ENCODE measurements around the gene KSR2.

The KSR2 gene

DNA sequence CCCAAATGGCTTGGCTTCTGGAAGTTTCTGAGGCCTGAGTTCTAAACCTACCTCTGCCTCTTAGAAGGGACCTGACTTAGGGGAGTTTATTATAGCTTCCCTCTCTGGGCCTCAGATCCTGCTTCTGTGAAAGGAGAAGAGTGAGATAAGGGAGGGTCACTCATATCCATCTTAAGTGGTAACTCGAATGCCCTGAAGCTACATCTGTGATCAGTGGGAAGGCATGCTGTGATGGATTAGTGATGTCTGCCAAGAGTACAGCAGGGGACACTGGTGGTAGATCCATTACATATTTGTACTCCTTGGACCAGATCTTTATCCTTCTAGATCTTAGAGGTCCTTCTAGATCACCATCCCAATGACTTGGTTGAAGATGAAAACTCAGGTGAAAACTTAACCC lies 509.6 kb downstream of the KSR2 start:
- Histone ChIP-seq H3K9me2 (replicated peaks; ENCODE audit: control insufficient read depth, low read length) (no peaks in the 10 kb centered on the region), H3K4me3 (ENCODE audit: low read length) (no peak overlapping the region), H3K4me1 (ENCODE audit: control insufficient read depth, low read length) (no peaks in the 10 kb centered on the region), H3K9me3 (ENCODE audit: control insufficient read depth, insufficient read depth, low read length) (no peaks in the 10 kb centered on the region), H3K27ac (ENCODE audit: low read depth, low read length) (no peak overlapping the region), H3K27me3 (ENCODE audit: control insufficient read depth, low read length) (no peaks in the 10 kb centered on the region), H3F3A (ENCODE audit: control insufficient read depth, insufficient read depth) (no peaks in the 10 kb centered on the region), H3K36me3 (ENCODE audit: control insufficient read depth, low read length) (no peaks in the 10 kb centered on the region), H3K4me2 (ENCODE audit: low read length) (no peak overlapping the region), H3K79me2 (ENCODE audit: control insufficient read depth, low read length) (no peaks in the 10 kb centered on the region), H4K20me1 (ENCODE audit: control insufficient read depth, insufficient read depth, low read depth, low read length) (no peaks in the 10 kb centered on the region)
- TF ChIP-seq EZH2phosphoT487 (IDR thresholded peaks at IDR 0.05; ENCODE audit: borderline replicate concordance, low read length) = no peak
- TF ChIP-seq, protein P1, sequence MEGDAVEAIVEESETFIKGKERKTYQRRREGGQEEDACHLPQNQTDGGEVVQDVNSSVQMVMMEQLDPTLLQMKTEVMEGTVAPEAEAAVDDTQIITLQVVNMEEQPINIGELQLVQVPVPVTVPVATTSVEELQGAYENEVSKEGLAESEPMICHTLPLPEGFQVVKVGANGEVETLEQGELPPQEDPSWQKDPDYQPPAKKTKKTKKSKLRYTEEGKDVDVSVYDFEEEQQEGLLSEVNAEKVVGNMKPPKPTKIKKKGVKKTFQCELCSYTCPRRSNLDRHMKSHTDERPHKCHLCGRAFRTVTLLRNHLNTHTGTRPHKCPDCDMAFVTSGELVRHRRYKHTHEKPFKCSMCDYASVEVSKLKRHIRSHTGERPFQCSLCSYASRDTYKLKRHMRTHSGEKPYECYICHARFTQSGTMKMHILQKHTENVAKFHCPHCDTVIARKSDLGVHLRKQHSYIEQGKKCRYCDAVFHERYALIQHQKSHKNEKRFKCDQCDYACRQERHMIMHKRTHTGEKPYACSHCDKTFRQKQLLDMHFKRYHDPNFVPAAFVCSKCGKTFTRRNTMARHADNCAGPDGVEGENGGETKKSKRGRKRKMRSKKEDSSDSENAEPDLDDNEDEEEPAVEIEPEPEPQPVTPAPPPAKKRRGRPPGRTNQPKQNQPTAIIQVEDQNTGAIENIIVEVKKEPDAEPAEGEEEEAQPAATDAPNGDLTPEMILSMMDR (IDR thresholded peaks at IDR 0.05; ENCODE audit: low read depth, low read length, poor library complexity, severe bottlenecking) = no peak

DNA sequence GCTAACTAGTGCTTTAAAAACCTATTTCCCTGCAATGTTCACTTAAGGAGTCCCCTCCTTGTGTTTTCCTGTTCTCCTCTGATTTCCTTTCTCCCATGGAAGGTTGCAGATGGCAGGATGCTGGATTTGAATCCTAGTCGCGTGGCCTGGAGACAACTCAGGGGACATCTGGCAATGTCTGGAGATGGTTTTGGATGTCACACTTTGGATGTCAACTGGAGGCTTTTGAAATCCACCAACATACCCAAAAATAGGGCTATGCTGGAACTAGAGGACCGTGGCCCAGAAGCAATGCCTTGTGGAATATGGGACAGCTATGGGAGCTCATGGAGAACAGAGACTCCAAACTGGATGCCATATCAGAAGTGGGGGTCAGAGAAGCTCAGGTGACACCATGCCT lies 511.6 kb downstream of the KSR2 start:
- Histone ChIP-seq H3K79me2 (ENCODE audit: control insufficient read depth, low read length) (no peaks in the 10 kb centered on the region), H3K36me3 (ENCODE audit: control insufficient read depth, low read length) (no peaks in the 10 kb centered on the region), H3K27me3 (ENCODE audit: control insufficient read depth, low read length) (no peaks in the 10 kb centered on the region), H4K20me1 (ENCODE audit: control insufficient read depth, insufficient read depth, low read depth, low read length) (no peaks in the 10 kb centered on the region), H3K27ac (ENCODE audit: low read depth, low read length) (no peak overlapping the region), H3K4me3 (ENCODE audit: low read length) (no peak overlapping the region), H3K9me3 (ENCODE audit: control insufficient read depth, insufficient read depth, low read length) (no peaks in the 10 kb centered on the region), H3K9me2 (replicated peaks; ENCODE audit: control insufficient read depth, low read length) (no peaks in the 10 kb centered on the region), H3K4me2 (ENCODE audit: low read length) (no peak overlapping the region), H3F3A (ENCODE audit: control insufficient read depth, insufficient read depth) (no peaks in the 10 kb centered on the region), H3K4me1 (ENCODE audit: control insufficient read depth, low read length) (no peaks in the 10 kb centered on the region)
- no peak for TF ChIP-seq EZH2phosphoT487 (IDR thresholded peaks at IDR 0.05; ENCODE audit: borderline replicate concordance, low read length)
- TF ChIP-seq, protein P1 (IDR thresholded peaks at IDR 0.05; ENCODE audit: low read depth, low read length, poor library complexity, severe bottlenecking) = no peak

GRCh38 chr12:117456076-117456475 lies 512.7 kb downstream of the KSR2 start:
- no peak overlapping the region for H3K27ac ChIP-seq (ENCODE audit: low read depth, low read length)
- TF ChIP-seq EZH2phosphoT487 (IDR thresholded peaks at IDR 0.05; ENCODE audit: borderline replicate concordance, low read length) = no peak
- TF ChIP-seq, protein P1 (IDR thresholded peaks at IDR 0.05; ENCODE audit: low read depth, low read length, poor library complexity, severe bottlenecking) = no peak
- H3K4me3 ChIP-seq (ENCODE audit: low read length) = no peak overlapping the region
- no peaks in the 10 kb centered on the region for H3F3A ChIP-seq (ENCODE audit: control insufficient read depth, insufficient read depth)
- H3K4me1 ChIP-seq (ENCODE audit: control insufficient read depth, low read length) = no peaks in the 10 kb centered on the region
- H3K36me3 ChIP-seq (ENCODE audit: control insufficient read depth, low read length) = no peaks in the 10 kb centered on the region
- H3K4me2 ChIP-seq (ENCODE audit: low read length) = no peak overlapping the region
- H3K9me3 ChIP-seq (ENCODE audit: control insufficient read depth, insufficient read depth, low read length) = no peaks in the 10 kb centered on the region
- no peaks in the 10 kb centered on the region for H3K79me2 ChIP-seq (ENCODE audit: control insufficient read depth, low read length)
- no peaks in the 10 kb centered on the region for H3K9me2 ChIP-seq (replicated peaks; ENCODE audit: control insufficient read depth, low read length)
- no peaks in the 10 kb centered on the region for H4K20me1 ChIP-seq (ENCODE audit: control insufficient read depth, insufficient read depth, low read depth, low read length)
- no peaks in the 10 kb centered on the region for H3K27me3 ChIP-seq (ENCODE audit: control insufficient read depth, low read length)

- Histone ChIP-seq H3K36me3 (ENCODE audit: control insufficient read depth, low read length) (no peaks in the 10 kb centered on the region), H3K4me2 (ENCODE audit: low read length) (no peak overlapping the region), H4K20me1 (ENCODE audit: control insufficient read depth, insufficient read depth, low read depth, low read length) (no peaks in the 10 kb centered on the region), H3K27ac (ENCODE audit: low read depth, low read length) (no peak overlapping the region), H3K9me3 (ENCODE audit: control insufficient read depth, insufficient read depth, low read length) (no peaks in the 10 kb centered on the region), H3K4me3 (ENCODE audit: low read length) (no peak overlapping the region), H3F3A (ENCODE audit: control insufficient read depth, insufficient read depth) (no peaks in the 10 kb centered on the region), H3K79me2 (ENCODE audit: control insufficient read depth, low read length) (no peaks in the 10 kb centered on the region), H3K9me2 (replicated peaks; ENCODE audit: control insufficient read depth, low read length) (no peaks in the 10 kb centered on the region), H3K27me3 (ENCODE audit: control insufficient read depth, low read length) (no peaks in the 10 kb centered on the region), H3K4me1 (ENCODE audit: control insufficient read depth, low read length) (no peaks in the 10 kb centered on the region)
- TF ChIP-seq, protein P1 (IDR thresholded peaks at IDR 0.05; ENCODE audit: low read depth, low read length, poor library complexity, severe bottlenecking) = no peak
- no peak for TF ChIP-seq EZH2phosphoT487 (IDR thresholded peaks at IDR 0.05; ENCODE audit: borderline replicate concordance, low read length)
Observed at GRCh38 chr12:117453961-117454360, 514.8 kb downstream of the KSR2 start.
